Astrocyte (in vitro differentiated cells and primary cell): ENCODE measurements around the gene C6orf141.

Experiments
- EZH2 ChIP-seq: IDR thresholded peaks from 2 replicates; pipeline ENCODE4 v1.6.1; 2012; ENCODE audit warnings: mild to moderate bottlenecking, low read length, inconsistent platforms; ENCODE audit not compliant: insufficient read depth
- TF ChIP-seq, protein P1 (sequence below): IDR thresholded peaks from 2 replicates; pipeline ENCODE4 v1.5.1; 2011; ENCODE audit warnings: low read depth, mild to moderate bottlenecking, inconsistent platforms, low read length, moderate library complexity; ENCODE audit not compliant: insufficient read depth

DNA sequence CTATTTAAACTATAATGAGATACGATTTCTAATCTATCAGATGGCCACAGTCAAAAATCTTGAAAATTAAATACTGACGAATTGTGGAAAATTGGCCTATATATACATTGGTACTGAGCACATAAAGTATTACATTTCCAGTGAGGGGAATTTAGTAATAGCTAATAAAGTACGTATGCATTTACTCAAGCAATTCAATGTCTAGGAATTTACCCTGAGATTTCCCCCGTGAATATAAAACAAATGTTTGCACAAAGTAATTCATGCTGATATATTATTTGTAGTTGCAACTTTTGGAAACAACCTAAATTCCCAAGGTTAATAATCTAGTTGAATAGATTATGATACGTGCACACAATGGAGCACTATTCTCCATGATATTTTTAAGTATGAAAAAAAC, 14.7 kb upstream of the C6orf141 start:
- TF ChIP-seq, protein P1, sequence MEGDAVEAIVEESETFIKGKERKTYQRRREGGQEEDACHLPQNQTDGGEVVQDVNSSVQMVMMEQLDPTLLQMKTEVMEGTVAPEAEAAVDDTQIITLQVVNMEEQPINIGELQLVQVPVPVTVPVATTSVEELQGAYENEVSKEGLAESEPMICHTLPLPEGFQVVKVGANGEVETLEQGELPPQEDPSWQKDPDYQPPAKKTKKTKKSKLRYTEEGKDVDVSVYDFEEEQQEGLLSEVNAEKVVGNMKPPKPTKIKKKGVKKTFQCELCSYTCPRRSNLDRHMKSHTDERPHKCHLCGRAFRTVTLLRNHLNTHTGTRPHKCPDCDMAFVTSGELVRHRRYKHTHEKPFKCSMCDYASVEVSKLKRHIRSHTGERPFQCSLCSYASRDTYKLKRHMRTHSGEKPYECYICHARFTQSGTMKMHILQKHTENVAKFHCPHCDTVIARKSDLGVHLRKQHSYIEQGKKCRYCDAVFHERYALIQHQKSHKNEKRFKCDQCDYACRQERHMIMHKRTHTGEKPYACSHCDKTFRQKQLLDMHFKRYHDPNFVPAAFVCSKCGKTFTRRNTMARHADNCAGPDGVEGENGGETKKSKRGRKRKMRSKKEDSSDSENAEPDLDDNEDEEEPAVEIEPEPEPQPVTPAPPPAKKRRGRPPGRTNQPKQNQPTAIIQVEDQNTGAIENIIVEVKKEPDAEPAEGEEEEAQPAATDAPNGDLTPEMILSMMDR = no peak
- TF ChIP-seq EZH2 = no peak
